IMR-90 (cell line): ENCODE data around the gene ERGIC1. TPM values are rescaled to one million over a fixed set of nuclear protein-coding genes. Genes with fewer than 3 reads are reported as not detected.

Experiments
- ATAC-seq: fragments of 200-7000 bp; cut with Tn5 transposase; 2 replicates; pipeline ENCODE4 v1.9.1; 2020; ENCODE audit warnings: low read depth, mild to moderate bottlenecking, moderate library complexity
- BruUV-seq: library from RNA; stranded (reverse); fragments of 400-500 nt; replicated peaks from 2 replicates; lab custom pipeline; 2021; lab: Mats Ljungman, UMichigan
- CTCF ChIA-PET: fragments of 300-600 bp; formaldehyde crosslinking; extraction: SDS; loops from one replicate; lab custom pipeline; 2021; ENCODE audit warnings: antibody characterized with exemption; lab: Yijun Ruan, JAX
- POLR2A ChIA-PET: fragments of 300-600 bp; sonication (Branson Sonifier 250); formaldehyde crosslinking; loops from one replicate; lab custom pipeline; 2022; ENCODE audit warnings: antibody characterized with exemption; ENCODE audit not compliant: unreplicated experiment; lab: Charles Lee
- DNase-seq: peaks from one replicate; pipeline ENCODE4 v3.0.0; 2013
- H2AFZ ChIP-seq: replicated peaks from 2 replicates; pipeline ENCODE3; 2013; ENCODE audit warnings: low read length, mild to moderate bottlenecking; ENCODE audit not compliant: poor library complexity
- H2AK5ac ChIP-seq: 2 replicates; pipeline ENCODE4 v1.6.1; 2013; ENCODE audit warnings: low read depth, low read length, inconsistent platforms
- H2AK9ac ChIP-seq: replicated peaks from 2 replicates; pipeline ENCODE3; 2013; ENCODE audit warnings: mild to moderate bottlenecking, low read depth, low read length, moderate library complexity; ENCODE audit not compliant: poor library complexity
- H2BK120ac ChIP-seq: 2 replicates; pipeline ENCODE4 v1.6.1; 2013; ENCODE audit warnings: low read depth, low read length, inconsistent platforms
- H2BK15ac ChIP-seq: 3 replicates; pipeline ENCODE4 v1.6.1; 2013; ENCODE audit warnings: low read depth, low read length, inconsistent platforms
- H2BK20ac ChIP-seq: 2 replicates; pipeline ENCODE4 v1.6.1; 2013; ENCODE audit warnings: low read depth, mild to moderate bottlenecking, inconsistent platforms, low read length, moderate library complexity
- H2BK5ac ChIP-seq: 2 replicates; pipeline ENCODE4 v1.6.1; 2013; ENCODE audit warnings: mild to moderate bottlenecking, low read depth, low read length, inconsistent platforms; ENCODE audit not compliant: poor library complexity, severe bottlenecking
- H3K14ac ChIP-seq: replicated peaks from 2 replicates; pipeline ENCODE4 v1.6.1; 2013; ENCODE audit warnings: low read depth, low read length, inconsistent platforms
- H3K18ac ChIP-seq: 2 replicates; pipeline ENCODE4 v1.6.1; 2013; ENCODE audit warnings: low read depth, low read length, control low read depth
- H3K23ac ChIP-seq: 2 replicates; pipeline ENCODE4 v1.6.1; 2013; ENCODE audit warnings: low read depth, low read length, inconsistent platforms
- H3K27ac ChIP-seq: 2 replicates; pipeline ENCODE4 v1.5.1; 2013; ENCODE audit warnings: mild to moderate bottlenecking, control low read depth, low read length; ENCODE audit not compliant: insufficient read depth
- H3K27me3 ChIP-seq: 2 replicates; pipeline ENCODE4 v1.6.1; 2013; ENCODE audit warnings: low read length; ENCODE audit not compliant: control insufficient read depth, insufficient read depth
- H3K36me3 ChIP-seq: 2 replicates; pipeline ENCODE4 v1.6.1; 2013; ENCODE audit warnings: low read length, mixed read lengths; ENCODE audit not compliant: control insufficient read depth, insufficient read depth
- H3K4ac ChIP-seq: 2 replicates; pipeline ENCODE4 v1.6.1; 2013; ENCODE audit warnings: low read depth, low read length, inconsistent platforms
- H3K4me1 ChIP-seq: 2 replicates; pipeline ENCODE4 v1.6.1; 2013; ENCODE audit warnings: low read length, mixed read lengths; ENCODE audit not compliant: control insufficient read depth, insufficient read depth
- H3K4me2 ChIP-seq: 2 replicates; pipeline ENCODE4 v1.6.1; 2013; ENCODE audit warnings: low read depth, mild to moderate bottlenecking, control low read depth, low read length, moderate library complexity
- H3K4me3 ChIP-seq: 2 replicates; pipeline ENCODE4 v1.5.1; 2013; ENCODE audit warnings: low read depth, mild to moderate bottlenecking, control low read depth, low read length, moderate library complexity; ENCODE audit not compliant: insufficient read depth
- H3K56ac ChIP-seq: 2 replicates; pipeline ENCODE4 v1.6.1; 2013; ENCODE audit warnings: low read length, inconsistent platforms; ENCODE audit not compliant: insufficient read depth; ENCODE audit errors: extremely low read depth
- H3K79me1 ChIP-seq, 2 experiments: 2 replicates each; pipeline ENCODE4 v1.6.1; 2013; ENCODE audit warnings: low read length in 2 of 2, inconsistent platforms in 1 of 2, low read depth in 1 of 2
- H3K9ac ChIP-seq: 2 replicates; pipeline ENCODE4 v1.6.1; 2013; ENCODE audit warnings: low read depth, low read length, control low read depth
- H3K9me1 ChIP-seq: 2 replicates; pipeline ENCODE4 v1.6.1; 2013; ENCODE audit warnings: low read length, inconsistent platforms; ENCODE audit not compliant: insufficient read depth
- H3K9me3 ChIP-seq: 2 replicates; pipeline ENCODE4 v1.6.1; 2013; ENCODE audit warnings: low read length; ENCODE audit not compliant: control insufficient read depth, insufficient read depth
- H4K20me1 ChIP-seq: 2 replicates; pipeline ENCODE4 v1.6.1; 2013; ENCODE audit warnings: low read length, inconsistent platforms; ENCODE audit not compliant: insufficient read depth
- H4K5ac ChIP-seq: 2 replicates; pipeline ENCODE4 v1.6.1; 2013; ENCODE audit warnings: mild to moderate bottlenecking, low read depth, low read length, control low read depth
- H4K8ac ChIP-seq, 2 experiments: 2 replicates each; pipeline ENCODE4 v1.6.1; 2013; ENCODE audit warnings: low read depth in 2 of 2, low read length in 2 of 2, control low read depth in 1 of 2, inconsistent platforms in 1 of 2
- H4K91ac ChIP-seq: 2 replicates; pipeline ENCODE4 v1.6.1; 2013; ENCODE audit warnings: low read depth, low read length, inconsistent platforms; ENCODE audit not compliant: insufficient read depth
- BHLHE40 ChIP-seq: fragments of 150-350 bp; IDR thresholded peaks from 2 replicates; pipeline ENCODE4 v1.6.1; 2016; ENCODE audit warnings: mild to moderate bottlenecking, low read depth, low read length
- RAD21 ChIP-seq: IDR thresholded peaks from 2 replicates; pipeline ENCODE4 v1.6.1; 2012; ENCODE audit warnings: low read length, improper control_type of control experiment
- RCOR1 ChIP-seq: IDR thresholded peaks from 2 replicates; pipeline ENCODE4 v1.6.1; 2012; ENCODE audit warnings: mild to moderate bottlenecking, low read length, improper control_type of control experiment; ENCODE audit not compliant: insufficient replicate concordance
- RFX5 ChIP-seq: IDR thresholded peaks from 2 replicates; pipeline ENCODE4 v1.8.0; 2012; ENCODE audit warnings: low read depth, mild to moderate bottlenecking, low read length, moderate library complexity
- SMC3 ChIP-seq: fragments of 150-350 bp; IDR thresholded peaks from 2 replicates; pipeline ENCODE4 v1.6.1; 2016; ENCODE audit warnings: low read depth, mild to moderate bottlenecking, antibody characterized with exemption, low read length, moderate library complexity
- WGBS, 2 experiments: methylation state at CpG; one replicate each; pipeline versions ENCODE4 v1.1.5 to v1.1.7; 2013; ENCODE audit warnings: missing lambda C conversion rate in 2 of 2; ENCODE audit not compliant: insufficient read length in 1 of 2; ENCODE audit errors: extremely low coverage in 2 of 2; 5-methylcytosine and 5-hydroxymethylcytosine counted together
- dilution Hi-C: fragments of 300-500 bp; cut with HindIII; formaldehyde crosslinking; loops from one replicate; pipeline ENCODE4 v1.14.3; 2018; ENCODE audit warnings: low sequenced_read_pairs; ENCODE audit not compliant: unreplicated experiment
- in situ Hi-C: fragments of 300-500 bp; cut with MboI; formaldehyde crosslinking; loops from 3 replicates; pipeline ENCODE4 v1.14.3; 2019; ENCODE audit warnings: low sequenced_read_pairs, inconsistent platforms, mixed read lengths
- intact Hi-C: fragments of 100-400 bp; cut with micrococcal nuclease; formaldehyde crosslinking; loops from 2 replicates; pipeline ENCODE4 v1.10.0; 2022
- polyA plus RNA-seq, 3 experiments: library from polyadenylated mRNA; depleted of rRNA; stranded (reverse); fragments of >200 nt; gene quantifications; 2 replicates each; pipeline ENCODE4 v1.2.3, GENCODE V29; 2012; ENCODE audit warnings: low replicate concordance in 1 of 3
- total RNA-seq: library from RNA; depleted of rRNA; stranded (reverse); fragments of >200 nt; gene quantifications from 2 replicates; pipeline ENCODE4 v1.2.3, GENCODE V29; 2012
- TF ChIP-seq, protein P1 (sequence below): fragments of 150-350 bp; IDR thresholded peaks from 2 replicates; pipeline ENCODE4 v1.6.1; 2017; ENCODE audit warnings: mild to moderate bottlenecking, antibody characterized with exemption, low read length, low read depth

Gene ERGIC1
- total and polyA plus RNA-seq, 2 of the 4 experiments (the other 2 are of a cell fraction), result 134 to 192 TPM

DNA sequence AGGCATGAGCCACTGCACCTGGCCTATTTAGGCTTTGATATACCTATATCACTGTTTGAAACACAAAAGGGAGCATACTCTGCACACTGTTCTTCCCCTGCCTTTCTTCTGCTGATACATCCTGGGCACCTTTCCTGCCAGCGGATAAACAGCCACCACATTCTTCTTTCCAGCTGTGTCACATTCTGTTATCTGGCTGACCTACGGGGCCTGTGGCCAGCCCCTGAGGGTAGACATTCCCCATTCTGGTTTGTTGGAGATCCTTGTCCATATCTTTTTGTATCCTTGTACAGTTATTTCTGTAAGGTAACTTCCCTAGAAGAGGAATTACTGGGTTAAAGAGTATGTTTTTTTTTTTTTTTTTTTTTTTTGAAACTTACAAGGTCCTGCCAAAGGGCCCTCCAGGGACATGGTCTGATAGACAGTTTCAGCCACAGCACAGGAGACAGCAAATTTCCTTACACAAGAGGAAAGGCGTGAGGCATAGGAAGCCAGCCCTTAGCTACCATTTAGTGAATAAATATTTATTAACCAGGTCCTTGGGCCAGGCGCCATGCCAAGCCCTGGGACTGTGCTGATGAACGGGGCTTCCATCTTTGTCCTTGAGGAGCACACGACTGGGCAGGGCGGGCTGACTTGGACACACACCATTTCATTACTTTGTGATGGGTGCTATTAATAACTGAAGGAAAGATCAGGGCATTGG, 57.8 kb downstream of the ERGIC1 start (continued):
- no peak for TF ChIP-seq BHLHE40

DNA sequence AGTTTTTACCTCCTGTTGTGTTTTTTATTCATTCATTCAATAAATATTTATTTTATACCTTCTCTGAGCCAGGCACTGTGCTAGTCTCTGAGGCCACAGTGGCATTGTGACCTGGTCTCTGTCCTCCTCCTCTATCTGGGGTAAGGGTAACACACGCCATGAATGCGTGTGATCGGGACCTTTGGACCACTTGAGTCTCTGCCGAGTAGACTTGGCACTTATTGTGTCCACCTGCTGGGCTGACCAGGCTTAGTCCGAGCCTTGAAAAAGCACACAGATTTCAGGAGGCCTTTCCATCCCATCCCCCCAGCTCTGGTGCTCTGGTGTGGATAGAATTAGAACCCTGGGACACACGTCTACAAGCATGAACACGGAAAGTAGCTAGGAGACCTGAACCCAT, 58.7 kb downstream of the ERGIC1 start:
- H3K9ac ChIP-seq, result no peak overlapping the region
- H4K8ac ChIP-seq, result peak overlapping the region; percentile 80 to 95; a peak in 3 of 4 replicates
- H3K18ac ChIP-seq, result peak overlapping the region; percentile 45; the same call in 1 of the 2 replicates
- no peak overlapping the region for H2AFZ ChIP-seq
- no peaks in the 10 kb centered on the region for H3K27me3 ChIP-seq
- H3K4ac ChIP-seq, result peak overlapping the region; percentile 97
- no peak for TF ChIP-seq RCOR1
- no peak for TF ChIP-seq SMC3
- TF ChIP-seq, protein P1, sequence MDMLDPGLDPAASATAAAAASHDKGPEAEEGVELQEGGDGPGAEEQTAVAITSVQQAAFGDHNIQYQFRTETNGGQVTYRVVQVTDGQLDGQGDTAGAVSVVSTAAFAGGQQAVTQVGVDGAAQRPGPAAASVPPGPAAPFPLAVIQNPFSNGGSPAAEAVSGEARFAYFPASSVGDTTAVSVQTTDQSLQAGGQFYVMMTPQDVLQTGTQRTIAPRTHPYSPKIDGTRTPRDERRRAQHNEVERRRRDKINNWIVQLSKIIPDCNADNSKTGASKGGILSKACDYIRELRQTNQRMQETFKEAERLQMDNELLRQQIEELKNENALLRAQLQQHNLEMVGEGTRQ, result no peak
- TF ChIP-seq RFX5, result no peak
- no peak for TF ChIP-seq RAD21
- peak overlapping the region; percentile 71 for H2AK5ac ChIP-seq
- H3K4me2 ChIP-seq, result no peak overlapping the region
- H3K4me3 ChIP-seq, result no peak overlapping the region
- in situ Hi-C loops, result no loop called here
- peak overlapping the region; percentile 31 for H3K14ac ChIP-seq
- H3K23ac ChIP-seq, result 0 out of 2 replicates have a peak overlapping the region, but pooled peaks have one; percentile 85
- no peak overlapping the region for H3K56ac ChIP-seq
- peaks cover 47 to 78% of the 10 kb centered on the region in 2 experiments for H3K79me1 ChIP-seq
- no peaks in the 10 kb centered on the region for H4K20me1 ChIP-seq
- ATAC-seq (no peak), DNase-seq (no peak)
- ChIA-PET CTCF (no interaction called here), POLR2A (no interaction called here)
- H4K91ac ChIP-seq, result peak overlapping the region; percentile 92
- H2BK20ac ChIP-seq, result peak overlapping the region; percentile 79
- peaks cover 25% of the 10 kb centered on the region for H3K36me3 ChIP-seq
- no peaks in the 10 kb centered on the region for H3K9me3 ChIP-seq
- peaks cover 23% of the 10 kb centered on the region for H3K9me1 ChIP-seq
- H2AK9ac ChIP-seq, result peak overlapping the region; percentile 79
- peaks cover 24% of the 10 kb centered on the region for H3K4me1 ChIP-seq
- H4K5ac ChIP-seq, result peak overlapping the region; percentile 65
- WGBS, 2 experiments, result no CpG with 5 or more reads among the region's 7 CpGs
- H3K27ac ChIP-seq, result peak overlapping the region; percentile 10
- intact Hi-C loops, result no loop called here
- peak overlapping the region; percentile 96 for H2BK15ac ChIP-seq
- peak overlapping the region; percentile 93 for H2BK5ac ChIP-seq
- dilution Hi-C loops, result no loop called here
- no TSS peak for BruUV-seq
- peak overlapping the region; percentile 93 for H2BK120ac ChIP-seq
